ENCODE results near the gene RNF26. TPM values are rescaled to one million over a fixed set of nuclear protein-coding genes. Genes with fewer than 3 reads are reported as not detected.
A peak's percentile ranks its signal among the peaks of the same experiment; 100 is the strongest.

RNF26 gene
- polyA plus RNA-seq (2013), result 15.7 TPM

- Histone ChIP-seq H3K9me3 (ENCODE audit: control extremely low read depth in 1 of 5, control insufficient read depth in 4 of 5, insufficient read depth in 2 of 5, low read depth in 1 of 5, low read length in 4 of 5) (no peaks in the 10 kb centered on the region), H3K27ac (ENCODE audit: insufficient read depth in 1 of 2, low read depth in 1 of 2, low read length in 2 of 2, poor library complexity in 1 of 2, severe bottlenecking in 2 of 2) (peak within 1 kb of the TSS; percentile 79 to 90), H3K36me3 (ENCODE audit: control insufficient read depth in 4 of 4, insufficient read depth in 4 of 4, low read length in 3 of 4) (peaks cover 4 to 15% (median 10%) of the 10 kb centered on the region in 4 experiments), H3K4me1 (ENCODE audit: control extremely low read depth in 1 of 4, control insufficient read depth in 4 of 4, insufficient read depth in 4 of 4, low read length in 3 of 4) (peaks cover 0 to 29% (median 21%) of the 10 kb centered on the region in 4 experiments), H3K4me3 (ENCODE audit: control insufficient read depth in 1 of 7, extremely low read depth in 1 of 7, insufficient read depth in 4 of 7, low read depth in 2 of 7, low read length in 6 of 7) (peak within 1 kb of the TSS; percentile 53 to 96 (median 93)), H3K27me3 (replicated peaks in 2 of 5; ENCODE audit: control insufficient read depth in 4 of 5, insufficient read depth in 5 of 5, low read length in 4 of 5) (peaks cover 0 to 10% (median 10%) of the 10 kb centered on the region in 5 experiments)
- peak; percentile 98 for DNase-seq
- ChIA-PET CTCF (interaction anchor here (0.7 to 8.3 kb wide), 2 partner anchors 12 to 22 kb away, joined by 3 to 90 read pairs; no protein-coding TSS in a partner anchor), POLR2A (no interaction called here)
- 0% methylated on average over 49 of the region's 54 CpGs for WGBS (ENCODE audit: insufficient coverage)
These were observed at the start of gene RNF26 for GRCh38 chr11:119334174-119334930. RNF26 (plus strand) TSS chr11:119334527; CDS start chr11:119335123, 596 bp downstream.

GRCh38 chr11:119285431-119285830, 48.9 kb upstream of the RNF26 start:
- H3K36me3 ChIP-seq (ENCODE audit: control insufficient read depth in 4 of 4, insufficient read depth in 4 of 4, low read length in 3 of 4), result peaks cover 12 to 46% (median 31%) of the 10 kb centered on the region in 4 experiments
- peaks cover 0 to 4% (median 1%) of the 10 kb centered on the region in 4 experiments for H3K4me1 ChIP-seq (ENCODE audit: control extremely low read depth in 1 of 4, control insufficient read depth in 4 of 4, insufficient read depth in 4 of 4, low read length in 3 of 4)
- POLR2A ChIA-PET, result no interaction called here
- DNase-seq, result no peak
- WGBS (ENCODE audit: insufficient coverage), result 100% methylated on average over 8 of the region's 9 CpGs
- no peaks in the 10 kb centered on the region for H3K27me3 ChIP-seq (replicated peaks in 2 of 5; ENCODE audit: control insufficient read depth in 4 of 5, insufficient read depth in 5 of 5, low read length in 4 of 5)
- H3K4me3 ChIP-seq (ENCODE audit: control insufficient read depth in 1 of 7, extremely low read depth in 1 of 7, insufficient read depth in 4 of 7, low read depth in 2 of 7, low read length in 6 of 7), result no peak overlapping the region
- peaks cover 0 to 3% (median 0%) of the 10 kb centered on the region in 5 experiments for H3K9me3 ChIP-seq (ENCODE audit: control extremely low read depth in 1 of 5, control insufficient read depth in 4 of 5, insufficient read depth in 2 of 5, low read depth in 1 of 5, low read length in 4 of 5)
- H3K27ac ChIP-seq (ENCODE audit: insufficient read depth in 1 of 2, low read depth in 1 of 2, low read length in 2 of 2, poor library complexity in 1 of 2, severe bottlenecking in 2 of 2), result no peak overlapping the region
- CTCF ChIA-PET, result interaction anchor here (0.8 to 2.5 kb wide), 8 partner anchors 11 to 116 kb away, joined by 3 to 15 read pairs (median 4); partner anchors contain the start of genes CBL, MCAM and NLRX1

- H3K9me3 ChIP-seq (ENCODE audit: control extremely low read depth in 1 of 5, control insufficient read depth in 4 of 5, insufficient read depth in 2 of 5, low read depth in 1 of 5, low read length in 4 of 5), result peaks cover 0 to 10% (median 9%) of the 10 kb centered on the region in 5 experiments
- ChIA-PET POLR2A (no interaction called here), CTCF (interaction anchor here (0.7 to 1.2 kb wide), 2 partner anchors 82 to 175 kb away, joined by 3 read pairs; partner anchors contain the start of gene CBL)
- H3K36me3 ChIP-seq (ENCODE audit: control insufficient read depth in 4 of 4, insufficient read depth in 4 of 4, low read length in 3 of 4), result peaks cover 13 to 54% (median 38%) of the 10 kb centered on the region in 4 experiments
- WGBS (ENCODE audit: insufficient coverage), result 100% methylated on average over 2 of the region's 3 CpGs
- no peak for DNase-seq
- H3K27me3 ChIP-seq (replicated peaks in 2 of 5; ENCODE audit: control insufficient read depth in 4 of 5, insufficient read depth in 5 of 5, low read length in 4 of 5), result no peaks in the 10 kb centered on the region
- H3K4me3 ChIP-seq (ENCODE audit: control insufficient read depth in 1 of 7, extremely low read depth in 1 of 7, insufficient read depth in 4 of 7, low read depth in 2 of 7, low read length in 6 of 7), result no peak overlapping the region
- no peaks in the 10 kb centered on the region for H3K4me1 ChIP-seq (ENCODE audit: control extremely low read depth in 1 of 4, control insufficient read depth in 4 of 4, insufficient read depth in 4 of 4, low read length in 3 of 4)
- H3K27ac ChIP-seq (ENCODE audit: insufficient read depth in 1 of 2, low read depth in 1 of 2, low read length in 2 of 2, poor library complexity in 1 of 2, severe bottlenecking in 2 of 2), result no peak overlapping the region
These were observed 46.1 kb upstream of the RNF26 start for GRCh38 chr11:119288219-119288618.

GRCh38 chr11:119290894-119291497, 43.3 kb upstream of the RNF26 start:
- peak in 1 of 3 donors; percentile 6 for DNase-seq
- peaks cover 0 to 10% (median 9%) of the 10 kb centered on the region in 5 experiments for H3K9me3 ChIP-seq (ENCODE audit: control extremely low read depth in 1 of 5, control insufficient read depth in 4 of 5, insufficient read depth in 2 of 5, low read depth in 1 of 5, low read length in 4 of 5)
- CTCF ChIA-PET, result interaction anchor here (0.7 to 1.3 kb wide), 3 partner anchors 10 to 32 kb away, joined by 3 to 8 read pairs (median 4); no protein-coding TSS in a partner anchor
- H3K4me1 ChIP-seq (ENCODE audit: control extremely low read depth in 1 of 4, control insufficient read depth in 4 of 4, insufficient read depth in 4 of 4, low read length in 3 of 4), result no peaks in the 10 kb centered on the region
- 100% methylated on average over 9 of the region's 10 CpGs for WGBS (ENCODE audit: insufficient coverage)
- H3K4me3 ChIP-seq (ENCODE audit: control insufficient read depth in 1 of 7, extremely low read depth in 1 of 7, insufficient read depth in 4 of 7, low read depth in 2 of 7, low read length in 6 of 7), result no peak overlapping the region
- H3K27ac ChIP-seq (ENCODE audit: insufficient read depth in 1 of 2, low read depth in 1 of 2, low read length in 2 of 2, poor library complexity in 1 of 2, severe bottlenecking in 2 of 2), result no peak overlapping the region
- no peaks in the 10 kb centered on the region for H3K27me3 ChIP-seq (replicated peaks in 2 of 5; ENCODE audit: control insufficient read depth in 4 of 5, insufficient read depth in 5 of 5, low read length in 4 of 5)
- H3K36me3 ChIP-seq (ENCODE audit: control insufficient read depth in 4 of 4, insufficient read depth in 4 of 4, low read length in 3 of 4), result peaks cover 13 to 46% (median 28%) of the 10 kb centered on the region in 4 experiments
- POLR2A ChIA-PET, result no interaction called here

GRCh38 chr11:119293461-119293860, 40.9 kb upstream of the RNF26 start:
- no peak for DNase-seq
- H3K27me3 ChIP-seq (replicated peaks in 2 of 5; ENCODE audit: control insufficient read depth in 4 of 5, insufficient read depth in 5 of 5, low read length in 4 of 5), result no peaks in the 10 kb centered on the region
- no peak overlapping the region for H3K4me3 ChIP-seq (ENCODE audit: control insufficient read depth in 1 of 7, extremely low read depth in 1 of 7, insufficient read depth in 4 of 7, low read depth in 2 of 7, low read length in 6 of 7)
- peaks cover 0 to 10% (median 9%) of the 10 kb centered on the region in 5 experiments for H3K9me3 ChIP-seq (ENCODE audit: control extremely low read depth in 1 of 5, control insufficient read depth in 4 of 5, insufficient read depth in 2 of 5, low read depth in 1 of 5, low read length in 4 of 5)
- H3K36me3 ChIP-seq (ENCODE audit: control insufficient read depth in 4 of 4, insufficient read depth in 4 of 4, low read length in 3 of 4), result peaks cover 16 to 45% (median 30%) of the 10 kb centered on the region in 4 experiments
- 100% methylated on average over 3 of the region's 3 CpGs for WGBS (ENCODE audit: insufficient coverage)
- CTCF ChIA-PET, result no interaction called here
- POLR2A ChIA-PET, result no interaction called here
- H3K4me1 ChIP-seq (ENCODE audit: control extremely low read depth in 1 of 4, control insufficient read depth in 4 of 4, insufficient read depth in 4 of 4, low read length in 3 of 4), result no peaks in the 10 kb centered on the region
- no peak overlapping the region for H3K27ac ChIP-seq (ENCODE audit: insufficient read depth in 1 of 2, low read depth in 1 of 2, low read length in 2 of 2, poor library complexity in 1 of 2, severe bottlenecking in 2 of 2)

- 67% methylated on average over 1 of the region's 3 CpGs for WGBS (ENCODE audit: insufficient coverage)
- Histone ChIP-seq H3K9me3 (ENCODE audit: control extremely low read depth in 1 of 5, control insufficient read depth in 4 of 5, insufficient read depth in 2 of 5, low read depth in 1 of 5, low read length in 4 of 5) (peaks cover 0 to 10% (median 6%) of the 10 kb centered on the region in 5 experiments), H3K36me3 (ENCODE audit: control insufficient read depth in 4 of 4, insufficient read depth in 4 of 4, low read length in 3 of 4) (peaks cover 14 to 50% (median 31%) of the 10 kb centered on the region in 4 experiments), H3K27ac (ENCODE audit: insufficient read depth in 1 of 2, low read depth in 1 of 2, low read length in 2 of 2, poor library complexity in 1 of 2, severe bottlenecking in 2 of 2) (no peak overlapping the region), H3K4me1 (ENCODE audit: control extremely low read depth in 1 of 4, control insufficient read depth in 4 of 4, insufficient read depth in 4 of 4, low read length in 3 of 4) (no peaks in the 10 kb centered on the region), H3K4me3 (ENCODE audit: control insufficient read depth in 1 of 7, extremely low read depth in 1 of 7, insufficient read depth in 4 of 7, low read depth in 2 of 7, low read length in 6 of 7) (no peak overlapping the region), H3K27me3 (replicated peaks in 2 of 5; ENCODE audit: control insufficient read depth in 4 of 5, insufficient read depth in 5 of 5, low read length in 4 of 5) (no peaks in the 10 kb centered on the region)
- DNase-seq, result peak in 1 of 3 donors; percentile 25
- ChIA-PET CTCF (no interaction called here), POLR2A (no interaction called here)
These were observed 39.1 kb upstream of the RNF26 start for GRCh38 chr11:119295178-119295577.
